Hippocampal formation (tissue), 2 donors: ENCODE measurements around the gene CUX1.
"Not testable (repeated sequence)": the region's sequence is repeated elsewhere in the genome, so short reads cannot be mapped to it uniquely, and the experiment has no call there.

ENCODE experiments used
- DNase-seq, 2 donors: peaks; one replicate each; lab custom pipeline; 2025; lab: John Stamatoyannopoulos, UW

The CUX1 gene

GRCh38 chr7:101916041-101916800, 98.8 kb downstream of the CUX1 start:
- no peak for DNase-seq

DNA sequence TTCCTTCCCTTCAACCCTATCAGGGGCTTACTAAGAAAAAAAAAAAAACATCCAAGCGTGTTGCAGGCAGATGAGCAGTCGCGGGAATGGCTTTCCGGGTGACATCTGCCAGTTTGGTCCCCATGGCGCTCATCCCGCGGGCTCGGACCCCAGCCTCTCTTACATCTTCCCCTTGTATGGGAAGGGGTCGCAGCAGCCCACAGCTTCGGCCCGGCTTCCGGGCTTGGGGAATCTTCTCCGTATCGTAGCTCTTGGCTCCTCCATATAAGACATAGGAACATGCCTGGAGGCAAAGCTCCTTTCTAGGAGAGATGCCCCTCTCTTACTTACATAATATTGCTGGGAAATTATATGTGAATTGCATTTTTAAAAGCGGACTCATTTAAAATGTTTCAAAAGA, 99.5 kb downstream of the CUX1 start:
- DNase-seq, result no peak

GRCh38 chr7:101917566-101917965, 100.1 kb downstream of the CUX1 start:
- no peak for DNase-seq

- no peak for DNase-seq
Observed at GRCh38 chr7:101918426-101918825, 101.0 kb downstream of the CUX1 start.

DNA sequence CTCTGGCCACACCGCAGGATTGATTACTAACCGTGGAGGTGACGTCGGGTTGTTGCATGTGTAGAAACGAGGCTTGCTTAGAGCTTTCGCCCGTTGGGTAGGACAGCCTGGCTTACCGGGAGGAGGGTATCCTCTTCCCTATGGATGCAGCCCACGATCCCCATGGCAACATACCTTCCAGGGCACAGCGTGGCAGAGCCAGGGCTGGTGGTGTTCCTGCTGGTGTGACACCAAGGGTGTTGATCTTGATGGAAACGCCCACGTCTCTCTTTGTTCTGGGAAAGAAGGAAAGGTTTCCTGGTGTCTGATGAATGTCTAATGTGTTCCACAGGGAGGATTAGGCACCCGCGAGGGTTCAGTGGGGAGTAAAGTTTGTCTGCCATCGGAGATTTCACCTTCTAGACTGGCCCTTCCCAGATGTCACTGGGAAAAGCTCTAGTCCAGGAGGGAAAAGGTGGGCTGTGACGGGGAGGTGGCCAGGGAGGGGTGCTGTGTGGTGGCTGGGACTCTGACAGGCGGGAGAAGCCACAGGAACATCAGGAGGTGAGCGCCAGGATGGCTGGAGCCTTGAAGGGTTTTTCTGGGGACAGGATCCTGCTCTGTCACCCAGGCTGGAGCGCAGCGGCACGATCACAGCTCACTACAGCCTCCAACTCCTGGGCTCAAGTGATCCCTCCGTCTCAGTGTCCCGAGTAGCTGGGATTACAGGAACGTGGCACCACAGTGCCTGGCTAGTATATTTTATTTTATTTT, 102.1 kb downstream of the CUX1 start:
- no peak for DNase-seq

DNA sequence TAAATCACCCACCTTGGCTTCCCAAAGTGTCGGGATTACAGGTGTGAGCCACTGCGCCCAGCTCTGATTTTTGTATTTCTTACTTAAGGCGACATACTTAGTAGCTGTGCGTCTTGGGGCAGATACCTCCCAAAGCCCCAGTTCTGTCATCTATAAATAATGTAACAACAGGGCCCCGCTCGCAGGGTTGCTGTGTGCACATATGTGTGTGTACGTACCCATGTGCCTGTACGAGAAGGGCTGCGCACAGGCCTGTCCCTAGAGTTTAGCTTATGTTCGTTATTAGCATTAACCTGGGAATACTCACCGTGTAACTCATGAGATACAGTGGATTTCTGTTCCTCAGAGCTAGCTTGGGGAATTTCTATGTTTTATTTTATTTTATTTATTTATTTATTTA, 103.6 kb downstream of the CUX1 start:
- DNase-seq, result no peak

GRCh38 chr7:101921546-101922489, 104.4 kb downstream of the CUX1 start:
- not testable (repeated sequence) for DNase-seq

DNA sequence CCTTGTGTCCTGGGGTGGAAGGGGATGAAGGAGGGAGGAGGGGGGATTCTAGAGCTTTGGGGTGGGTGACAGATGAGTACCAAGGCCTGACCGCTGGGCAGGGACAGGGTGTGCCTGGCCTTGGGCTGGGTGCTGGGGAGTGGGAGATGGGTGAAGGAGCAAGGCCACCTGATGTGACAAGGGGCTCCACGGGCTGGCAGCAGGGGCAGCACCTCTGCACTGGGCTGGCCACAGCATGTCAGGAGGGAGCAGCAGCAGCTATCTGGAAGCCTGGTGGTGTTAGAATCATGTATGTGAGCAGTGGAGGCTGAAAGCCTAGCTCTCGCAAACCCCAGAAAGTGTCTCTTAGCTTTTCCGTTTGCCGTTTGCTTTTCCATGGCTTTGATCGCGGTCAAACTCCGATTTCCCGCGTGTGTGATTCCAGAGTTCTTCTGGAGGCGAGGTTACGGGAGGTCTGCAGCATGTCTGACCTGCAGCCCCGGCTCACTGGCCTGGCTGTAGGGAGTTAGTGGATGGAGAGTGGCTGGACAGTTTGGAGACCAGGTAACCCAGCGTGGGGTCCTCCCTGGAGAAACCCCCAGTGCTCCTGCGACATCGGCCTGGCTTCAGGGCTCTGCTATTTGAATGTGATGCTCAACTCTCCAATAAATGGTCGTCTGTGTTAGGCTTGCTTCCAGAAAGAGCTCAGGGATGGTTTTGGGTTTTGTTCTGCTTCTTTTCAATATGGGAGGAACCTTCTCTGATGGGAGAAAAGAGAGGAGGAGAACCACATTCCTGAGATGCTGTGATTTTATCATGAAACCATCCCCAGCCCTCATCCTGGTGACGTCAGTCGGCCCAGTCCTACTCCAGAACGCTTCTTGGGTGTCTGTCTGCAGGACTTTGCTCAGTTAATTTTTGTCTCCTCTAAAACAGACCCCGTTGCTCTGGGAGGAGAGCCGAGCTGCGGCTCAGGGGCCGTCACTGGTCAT, 105.5 kb downstream of the CUX1 start:
- no peak for DNase-seq

DNA sequence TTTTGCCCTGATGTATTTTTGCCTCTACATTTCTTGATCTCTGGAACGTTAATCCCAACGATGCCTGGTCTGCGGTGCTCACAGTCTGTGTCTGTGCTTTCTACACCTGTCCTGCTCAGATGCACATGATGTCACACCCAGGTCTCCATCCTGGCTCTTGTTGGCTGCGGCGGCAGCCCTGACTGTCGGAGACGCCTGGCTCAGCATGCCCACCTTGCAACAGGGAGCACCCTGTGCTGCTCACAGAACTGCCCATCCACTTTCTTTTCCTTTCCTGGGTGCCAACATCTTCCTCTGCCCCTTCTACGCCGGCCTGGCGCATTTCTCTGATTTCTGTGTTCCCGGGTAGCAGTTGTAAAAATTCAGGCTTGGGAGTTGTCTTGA, 106.2 kb downstream of the CUX1 start:
- DNase-seq, result no peak

GRCh38 chr7:101924171-101924570, 106.7 kb downstream of the CUX1 start:
- DNase-seq, result no peak

DNA sequence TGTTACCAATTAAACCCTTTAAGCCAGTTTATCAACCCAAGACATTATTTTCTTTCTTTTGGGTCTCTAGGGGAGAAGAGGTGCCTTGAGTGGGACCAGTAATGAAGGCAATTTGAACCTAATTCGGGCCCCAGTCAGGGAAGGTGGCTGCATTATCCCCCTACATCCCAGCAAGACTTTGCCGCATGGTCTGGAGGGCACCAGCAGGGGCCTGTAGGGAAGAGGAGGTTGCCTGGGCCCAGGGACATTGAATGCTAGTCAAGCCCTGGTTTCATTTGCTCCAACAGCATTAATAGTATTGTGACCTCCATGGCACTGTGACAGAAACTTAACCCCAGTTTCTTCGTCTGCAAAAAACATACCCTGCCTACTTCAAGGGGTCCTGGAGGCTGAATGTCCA, 108.8 kb downstream of the CUX1 start:
- DNase-seq, result no peak

GRCh38 chr7:101927389-101927788, 110.0 kb downstream of the CUX1 start:
- no peak for DNase-seq

- DNase-seq, result no peak
Observed at GRCh38 chr7:101927802-101928201, 110.4 kb downstream of the CUX1 start.

DNA sequence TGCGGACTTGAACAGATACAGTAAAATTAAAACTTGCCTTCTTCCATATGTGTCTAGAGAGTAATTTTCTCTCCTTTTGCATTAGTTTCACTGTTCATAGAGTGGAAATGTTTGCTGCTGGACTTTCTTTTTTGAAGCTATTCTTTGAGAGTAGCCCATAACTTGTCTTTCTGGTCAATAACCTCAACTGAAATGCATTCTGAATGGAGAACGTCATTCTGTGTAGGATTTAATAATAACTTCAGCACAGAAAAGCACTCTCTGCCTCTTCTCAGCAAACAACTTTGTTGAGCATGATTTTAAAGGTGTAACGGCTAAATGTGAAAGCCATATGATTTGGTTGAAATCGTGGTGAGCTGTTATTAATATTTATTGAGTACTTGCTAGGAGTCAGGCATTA, 111.8 kb downstream of the CUX1 start:
- DNase-seq, result no peak

DNA sequence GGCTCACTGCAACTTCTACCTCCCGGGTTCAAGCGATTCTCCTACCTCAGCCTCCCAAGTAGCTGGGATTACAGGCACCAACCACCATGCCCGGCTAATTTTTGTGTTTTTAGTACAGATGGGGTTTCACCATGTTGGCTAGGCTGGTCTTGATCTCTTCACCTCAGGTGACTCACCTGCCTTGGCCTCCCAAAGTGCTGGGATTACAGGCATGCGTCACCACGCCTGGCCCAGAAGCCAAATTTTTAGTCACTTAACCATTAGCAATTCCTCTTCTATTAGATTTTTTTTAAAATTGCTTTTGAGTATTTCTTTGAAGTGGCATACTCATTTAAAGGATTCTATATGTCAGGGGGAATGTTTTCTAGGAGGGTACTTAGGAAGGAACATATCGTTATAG, 112.5 kb downstream of the CUX1 start:
- not testable (repeated sequence) for DNase-seq

- DNase-seq, result no peak
Observed at GRCh38 chr7:101932083-101932482, 114.7 kb downstream of the CUX1 start.

DNA sequence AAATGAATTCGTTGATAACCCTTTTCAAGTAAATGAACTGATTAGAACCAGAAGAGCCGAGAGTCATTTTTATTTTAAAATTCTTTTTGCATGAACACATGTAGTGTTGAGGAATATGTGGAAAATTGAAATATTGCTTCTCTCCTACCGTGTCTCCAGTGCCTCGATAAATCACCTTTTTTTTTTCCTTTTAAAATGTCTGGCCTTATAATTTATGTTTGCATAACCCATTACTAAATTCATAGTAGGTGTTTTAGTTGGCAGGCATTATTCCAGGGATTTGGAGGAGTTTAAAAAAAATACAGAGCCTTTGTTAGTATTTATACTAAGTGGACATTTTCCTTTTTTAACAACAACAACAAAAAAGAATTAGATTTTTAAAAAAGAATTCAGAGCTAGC, 115.6 kb downstream of the CUX1 start:
- DNase-seq, result no peak

DNA sequence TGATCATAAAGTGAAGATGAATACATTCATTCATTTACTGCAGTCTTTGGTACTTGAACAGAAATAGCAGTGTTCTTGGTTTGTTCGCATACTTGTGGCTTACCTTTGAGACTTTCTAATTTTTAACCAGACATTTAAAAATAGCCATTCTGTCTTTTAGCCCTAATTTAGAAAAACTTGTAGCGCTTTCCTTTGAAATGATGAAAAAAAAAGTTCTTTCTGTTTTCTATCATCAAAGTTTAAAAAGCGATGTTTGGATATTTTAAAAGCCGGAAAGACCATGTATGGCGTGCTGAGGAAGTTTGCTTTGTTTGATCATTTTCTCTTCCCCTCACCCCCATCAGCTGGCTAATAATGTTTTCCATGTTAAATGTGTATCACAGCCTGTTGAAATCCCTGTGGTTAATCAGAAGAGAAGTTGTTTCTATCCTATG, 116.3 kb downstream of the CUX1 start:
- no peak for DNase-seq

DNA sequence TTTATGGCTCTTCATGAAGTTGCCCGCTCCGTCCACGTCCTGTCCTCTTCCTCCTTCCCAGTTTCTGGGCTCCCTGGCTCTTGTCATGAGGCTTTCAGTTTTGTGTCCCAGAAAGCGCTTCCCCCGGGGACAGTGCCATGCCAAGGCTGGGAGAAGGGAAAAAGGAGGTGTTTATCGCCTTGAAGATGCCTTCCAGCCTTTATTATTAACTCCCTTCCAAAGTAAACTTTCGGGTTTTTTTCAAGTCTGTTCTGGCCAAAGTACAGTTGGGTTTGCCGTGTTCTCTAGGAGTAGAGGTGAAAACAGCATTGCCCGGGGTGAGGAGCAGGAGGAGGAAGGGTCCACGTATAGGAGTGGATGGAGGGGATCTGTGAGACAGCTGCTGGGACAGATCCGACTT, 117.2 kb downstream of the CUX1 start:
- DNase-seq, result no peak

DNA sequence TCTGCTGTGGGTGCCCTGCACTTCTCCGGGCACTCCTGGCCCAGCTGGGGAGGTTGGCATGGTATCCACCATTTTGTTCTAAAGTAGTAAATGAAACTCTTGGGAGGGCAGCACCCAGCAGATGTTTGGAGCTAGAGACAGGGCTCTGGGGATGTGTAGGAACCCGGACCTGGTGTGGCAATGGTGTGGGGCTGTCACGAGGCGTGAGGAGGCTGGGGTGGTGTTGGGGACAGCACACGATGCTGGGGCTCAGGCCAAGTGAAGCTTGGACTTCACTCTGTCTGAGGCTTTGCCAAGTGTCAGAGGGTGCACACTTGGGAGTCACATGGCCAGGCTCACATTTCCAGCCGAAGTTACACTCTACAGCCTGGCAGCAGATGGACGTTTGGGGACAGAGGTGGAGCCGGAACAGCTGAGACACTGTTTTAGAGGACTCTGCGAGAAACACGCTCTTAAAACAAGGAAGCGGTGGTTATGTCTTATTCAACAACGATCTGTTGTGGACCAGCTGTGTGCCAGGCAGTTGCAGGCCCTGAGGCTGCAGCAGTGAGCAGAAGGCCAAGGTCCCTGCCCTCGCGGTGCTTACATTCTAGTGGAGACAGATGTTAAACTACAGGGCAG, 118.2 kb downstream of the CUX1 start:
- DNase-seq, result no peak

- DNase-seq, result no peak
Observed at GRCh38 chr7:101936223-101936610, 118.8 kb downstream of the CUX1 start.
